ENCODE measurements around the gene KRT77. TPM values are rescaled to one million over a fixed set of nuclear protein-coding genes. Genes with fewer than 3 reads are reported as not detected.

Gene KRT77
- polyA plus RNA-seq, 1 of the 3 experiments (the other 2 are of a cell fraction), result not detected

- Histone ChIP-seq H3K4me1 (ENCODE audit: control insufficient read depth in 1 of 2, insufficient read depth in 2 of 2, low read depth in 1 of 2, low read length in 1 of 2) (peaks cover 0 to 8% of the 10 kb centered on the region in 2 experiments; a peak in 1 of 4 replicates), H3K27me3 (ENCODE audit: insufficient read depth) (peaks cover 65% of the 10 kb centered on the region), H2AFZ (ENCODE audit: low read depth) (no peak overlapping the region), H3K36me3 (replicated peaks in 1 of 2; ENCODE audit: control insufficient read depth in 1 of 2, insufficient read depth in 2 of 2, low read length in 1 of 2) (no peaks in the 10 kb centered on the region), H3K9me3 (no peaks in the 10 kb centered on the region), H3K9me2 (no peaks in the 10 kb centered on the region), H3K4me3 (ENCODE audit: low read depth in 2 of 2, low read length in 1 of 2) (no peak overlapping the region), H3K4me2 (no peak overlapping the region), H3K79me2 (ENCODE audit: insufficient read depth) (no peaks in the 10 kb centered on the region), H3F3A (replicated peaks; ENCODE audit: insufficient read depth) (no peaks in the 10 kb centered on the region), H4K20me1 (ENCODE audit: insufficient read depth) (no peaks in the 10 kb centered on the region), H3K27ac (ENCODE audit: low read depth in 2 of 2, low read length in 1 of 2) (no peak overlapping the region), H3K9ac (no peak overlapping the region)
- TF ChIP-seq YY1 (IDR thresholded peaks at IDR 0.05; ENCODE audit: low read depth), result no peak
- TF ChIP-seq TAF1 (IDR thresholded peaks at IDR 0.05; ENCODE audit: borderline replicate concordance, low read depth, low read length), result no peak
- TF ChIP-seq MEF2A (IDR thresholded peaks at IDR 0.05; ENCODE audit: borderline replicate concordance, low read depth), result no peak
- TF ChIP-seq PBX3 (IDR thresholded peaks at IDR 0.05), result no peak
- no peak for TF ChIP-seq CTCF (IDR thresholded peaks at IDR 0.05)
- TF ChIP-seq NRF1 (IDR thresholded peaks at IDR 0.05; ENCODE audit: low read depth, low read length), result no peak
- no peak for TF ChIP-seq REST (IDR thresholded peaks at IDR 0.05; ENCODE audit: low read depth, low read length)
- no peak for TF ChIP-seq GABPA (IDR thresholded peaks at IDR 0.05; ENCODE audit: low read depth)
- TF ChIP-seq JUND (IDR thresholded peaks at IDR 0.05), result no peak
- TF ChIP-seq EZH2phosphoT487 (IDR thresholded peaks at IDR 0.05; ENCODE audit: borderline replicate concordance, low read depth), result no peak
- no peak for TF ChIP-seq RXRA (IDR thresholded peaks at IDR 0.05; ENCODE audit: borderline replicate concordance, low read depth)
- TF ChIP-seq RCOR1 (IDR thresholded peaks at IDR 0.05; ENCODE audit: low read length), result no peak
- TF ChIP-seq GATA2 (CRISPR knock-in tag; IDR thresholded peaks at IDR 0.05), result no peak
- no peak for TF ChIP-seq FOXM1 (IDR thresholded peaks at IDR 0.05; ENCODE audit: low read depth)
- TF ChIP-seq ELF1 (IDR thresholded peaks at IDR 0.05), result no peak
- ChIA-PET CTCF (interaction anchor here (0.7 to 1.0 kb wide), 2 partner anchors 179 to 182 kb away, joined by 3 to 4 read pairs; no protein-coding TSS in a partner anchor), POLR2A (no interaction called here)
- no peak for DNase-seq
- WGBS (ENCODE audit: low lambda C conversion rate), result 22% methylated on average over 8 of the region's 9 CpGs
Observed at GRCh38 chr12:52686756-52687487, 16.4 kb downstream of the KRT77 start.

All from SK-N-SH (cell line).